Measurements from ENCODE around the gene JCAD. TPM values are rescaled to one million over a fixed set of nuclear protein-coding genes. Genes with fewer than 3 reads are reported as not detected.

JCAD gene
- polyA plus RNA-seq, 1 donor from 2014 or later, result 2.3 TPM

DNA sequence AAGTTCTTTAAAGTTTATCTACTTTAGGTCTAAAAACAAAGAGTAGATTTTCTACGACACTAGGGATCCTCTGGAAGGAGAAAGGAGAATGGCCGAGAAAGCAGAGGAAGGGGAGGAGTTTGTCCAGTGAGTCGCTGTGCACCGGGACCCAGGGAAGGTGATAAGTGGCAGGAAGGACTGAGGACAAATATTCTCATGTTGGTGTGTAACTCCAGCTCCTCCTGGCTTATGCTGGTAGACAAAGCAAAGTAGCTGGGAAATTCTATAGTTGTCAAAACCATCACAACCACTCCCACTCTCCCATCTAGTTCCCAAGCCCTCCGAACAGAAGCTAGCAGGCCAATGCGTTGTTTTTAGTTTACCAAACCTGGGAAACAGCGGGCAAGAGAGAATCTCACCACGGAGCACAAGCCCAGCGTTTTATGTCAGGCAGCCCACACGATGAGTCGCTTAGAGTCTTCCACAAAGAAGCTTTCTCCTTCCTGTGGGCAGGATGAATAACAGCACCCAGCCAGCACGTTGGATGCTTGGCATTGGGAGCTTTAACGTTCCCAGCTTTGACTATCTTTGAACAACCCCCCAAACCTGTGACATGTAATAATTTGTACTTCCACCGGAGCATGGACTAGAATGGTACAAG lies 32.9 kb upstream of the JCAD start:
- no peak overlapping the region for H3K27ac ChIP-seq (ENCODE audit: low read length)
- H2AFZ ChIP-seq (ENCODE audit: low read depth, low read length), result no peak overlapping the region
- no peak overlapping the region for H3K4me3 ChIP-seq (ENCODE audit: low read length)
- no peaks in the 10 kb centered on the region for H3K79me2 ChIP-seq (replicated peaks; ENCODE audit: insufficient read depth, low read length)
- H3F3A ChIP-seq (ENCODE audit: insufficient read depth, low read length, poor library complexity, severe bottlenecking), result peaks cover 3% of the 10 kb centered on the region
- H3K9ac ChIP-seq (ENCODE audit: low read length), result no peak overlapping the region
- no peaks in the 10 kb centered on the region for H4K20me1 ChIP-seq (ENCODE audit: insufficient read depth)
- no peaks in the 10 kb centered on the region for H3K9me3 ChIP-seq (ENCODE audit: low read length)
- H3K4me2 ChIP-seq (ENCODE audit: low read length), result no peak overlapping the region
- H3K27me3 ChIP-seq (ENCODE audit: insufficient read depth, low read depth, low read length), result no peaks in the 10 kb centered on the region
- H3K9me2 ChIP-seq (ENCODE audit: insufficient read depth, low read length), result no peaks in the 10 kb centered on the region
- no peak for TF ChIP-seq EP300 (conservative IDR thresholded peaks at IDR 0.05; ENCODE audit: poor library complexity, severe bottlenecking)
- no peak for TF ChIP-seq SMC3 (conservative IDR thresholded peaks at IDR 0.05; ENCODE audit: poor library complexity)
- no peak for TF ChIP-seq TAF1 (IDR thresholded peaks at IDR 0.05; ENCODE audit: low read depth)
- TF ChIP-seq, protein P1, sequence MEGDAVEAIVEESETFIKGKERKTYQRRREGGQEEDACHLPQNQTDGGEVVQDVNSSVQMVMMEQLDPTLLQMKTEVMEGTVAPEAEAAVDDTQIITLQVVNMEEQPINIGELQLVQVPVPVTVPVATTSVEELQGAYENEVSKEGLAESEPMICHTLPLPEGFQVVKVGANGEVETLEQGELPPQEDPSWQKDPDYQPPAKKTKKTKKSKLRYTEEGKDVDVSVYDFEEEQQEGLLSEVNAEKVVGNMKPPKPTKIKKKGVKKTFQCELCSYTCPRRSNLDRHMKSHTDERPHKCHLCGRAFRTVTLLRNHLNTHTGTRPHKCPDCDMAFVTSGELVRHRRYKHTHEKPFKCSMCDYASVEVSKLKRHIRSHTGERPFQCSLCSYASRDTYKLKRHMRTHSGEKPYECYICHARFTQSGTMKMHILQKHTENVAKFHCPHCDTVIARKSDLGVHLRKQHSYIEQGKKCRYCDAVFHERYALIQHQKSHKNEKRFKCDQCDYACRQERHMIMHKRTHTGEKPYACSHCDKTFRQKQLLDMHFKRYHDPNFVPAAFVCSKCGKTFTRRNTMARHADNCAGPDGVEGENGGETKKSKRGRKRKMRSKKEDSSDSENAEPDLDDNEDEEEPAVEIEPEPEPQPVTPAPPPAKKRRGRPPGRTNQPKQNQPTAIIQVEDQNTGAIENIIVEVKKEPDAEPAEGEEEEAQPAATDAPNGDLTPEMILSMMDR (IDR thresholded peaks at IDR 0.05; ENCODE audit: poor library complexity, severe bottlenecking), result no peak
- no peak for TF ChIP-seq MXI1 (conservative IDR thresholded peaks at IDR 0.05; ENCODE audit: poor library complexity, severe bottlenecking)
- no peak for TF ChIP-seq POLR2AphosphoS5 (IDR thresholded peaks at IDR 0.05)
- TF ChIP-seq RAD21 (conservative IDR thresholded peaks at IDR 0.05), result no peak
- TF ChIP-seq, protein P2, sequence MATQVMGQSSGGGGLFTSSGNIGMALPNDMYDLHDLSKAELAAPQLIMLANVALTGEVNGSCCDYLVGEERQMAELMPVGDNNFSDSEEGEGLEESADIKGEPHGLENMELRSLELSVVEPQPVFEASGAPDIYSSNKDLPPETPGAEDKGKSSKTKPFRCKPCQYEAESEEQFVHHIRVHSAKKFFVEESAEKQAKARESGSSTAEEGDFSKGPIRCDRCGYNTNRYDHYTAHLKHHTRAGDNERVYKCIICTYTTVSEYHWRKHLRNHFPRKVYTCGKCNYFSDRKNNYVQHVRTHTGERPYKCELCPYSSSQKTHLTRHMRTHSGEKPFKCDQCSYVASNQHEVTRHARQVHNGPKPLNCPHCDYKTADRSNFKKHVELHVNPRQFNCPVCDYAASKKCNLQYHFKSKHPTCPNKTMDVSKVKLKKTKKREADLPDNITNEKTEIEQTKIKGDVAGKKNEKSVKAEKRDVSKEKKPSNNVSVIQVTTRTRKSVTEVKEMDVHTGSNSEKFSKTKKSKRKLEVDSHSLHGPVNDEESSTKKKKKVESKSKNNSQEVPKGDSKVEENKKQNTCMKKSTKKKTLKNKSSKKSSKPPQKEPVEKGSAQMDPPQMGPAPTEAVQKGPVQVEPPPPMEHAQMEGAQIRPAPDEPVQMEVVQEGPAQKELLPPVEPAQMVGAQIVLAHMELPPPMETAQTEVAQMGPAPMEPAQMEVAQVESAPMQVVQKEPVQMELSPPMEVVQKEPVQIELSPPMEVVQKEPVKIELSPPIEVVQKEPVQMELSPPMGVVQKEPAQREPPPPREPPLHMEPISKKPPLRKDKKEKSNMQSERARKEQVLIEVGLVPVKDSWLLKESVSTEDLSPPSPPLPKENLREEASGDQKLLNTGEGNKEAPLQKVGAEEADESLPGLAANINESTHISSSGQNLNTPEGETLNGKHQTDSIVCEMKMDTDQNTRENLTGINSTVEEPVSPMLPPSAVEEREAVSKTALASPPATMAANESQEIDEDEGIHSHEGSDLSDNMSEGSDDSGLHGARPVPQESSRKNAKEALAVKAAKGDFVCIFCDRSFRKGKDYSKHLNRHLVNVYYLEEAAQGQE (IDR thresholded peaks at IDR 0.05; ENCODE audit: borderline replicate concordance), result no peak
- TF ChIP-seq EZH2 (IDR thresholded peaks at IDR 0.05; ENCODE audit: borderline replicate concordance, insufficient read depth, low read length, poor library complexity, severe bottlenecking), result no peak
- H3K36me3 ChIP-seq (ENCODE audit: insufficient read depth, low read length), result no peaks in the 10 kb centered on the region

DNA sequence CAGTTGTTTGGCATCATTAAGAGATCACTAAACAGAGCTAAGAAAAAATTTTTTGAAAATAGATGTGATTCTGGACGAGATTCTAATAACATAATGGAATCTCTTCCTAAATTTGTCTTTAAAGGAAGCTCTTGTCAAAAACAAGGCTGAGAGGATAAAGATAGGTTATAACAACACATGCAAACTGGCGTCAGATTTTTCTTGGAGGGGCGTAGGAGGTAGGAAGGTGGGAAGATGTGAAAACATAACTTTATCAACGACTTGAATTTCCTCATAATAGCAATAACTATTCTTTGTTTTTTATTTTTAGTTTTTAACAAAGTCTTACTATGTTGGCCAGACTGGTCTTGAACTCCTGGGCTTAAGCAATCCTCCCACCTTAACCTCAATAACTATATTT lies 31.8 kb upstream of the JCAD start:
- Histone ChIP-seq H4K20me1 (ENCODE audit: insufficient read depth) (no peaks in the 10 kb centered on the region), H2AFZ (ENCODE audit: low read depth, low read length) (no peak overlapping the region), H3K9me3 (ENCODE audit: low read length) (no peaks in the 10 kb centered on the region), H3K9ac (ENCODE audit: low read length) (no peak overlapping the region), H3K4me2 (ENCODE audit: low read length) (no peak overlapping the region), H3K27me3 (ENCODE audit: insufficient read depth, low read depth, low read length) (no peaks in the 10 kb centered on the region), H3K4me3 (ENCODE audit: low read length) (no peak overlapping the region), H3F3A (ENCODE audit: insufficient read depth, low read length, poor library complexity, severe bottlenecking) (peaks cover 3% of the 10 kb centered on the region), H3K27ac (ENCODE audit: low read length) (no peak overlapping the region), H3K9me2 (ENCODE audit: insufficient read depth, low read length) (no peaks in the 10 kb centered on the region), H3K36me3 (ENCODE audit: insufficient read depth, low read length) (no peaks in the 10 kb centered on the region), H3K79me2 (replicated peaks; ENCODE audit: insufficient read depth, low read length) (no peaks in the 10 kb centered on the region)
- TF ChIP-seq EP300 (conservative IDR thresholded peaks at IDR 0.05; ENCODE audit: poor library complexity, severe bottlenecking) (no peak), SMC3 (conservative IDR thresholded peaks at IDR 0.05; ENCODE audit: poor library complexity) (no peak), RAD21 (conservative IDR thresholded peaks at IDR 0.05) (no peak), TAF1 (IDR thresholded peaks at IDR 0.05; ENCODE audit: low read depth) (no peak), MXI1 (conservative IDR thresholded peaks at IDR 0.05; ENCODE audit: poor library complexity, severe bottlenecking) (no peak), EZH2 (IDR thresholded peaks at IDR 0.05; ENCODE audit: borderline replicate concordance, insufficient read depth, low read length, poor library complexity, severe bottlenecking) (no peak)
- TF ChIP-seq, protein P2 (IDR thresholded peaks at IDR 0.05; ENCODE audit: borderline replicate concordance), result no peak
- TF ChIP-seq, protein P1 (IDR thresholded peaks at IDR 0.05; ENCODE audit: poor library complexity, severe bottlenecking), result no peak
